Stomach (tissue), 4 donors: ENCODE results near the gene ZNF280B.

Experiments used
- POLR2A ChIP-seq, 4 donors: fragments of 450-650 bp; IDR thresholded peaks; one replicate each; pipeline ENCODE4 v1.6.1; 2016; ENCODE audit warnings: antibody characterized with exemption in 4 of 4, control low read depth in 2 of 4, mild to moderate bottlenecking in 1 of 4, moderate library complexity in 1 of 4
- POLR2AphosphoS5 ChIP-seq, 3 donors: sonication (generic); formaldehyde crosslinking; IDR thresholded peaks; one replicate each; pipeline ENCODE4 v1.6.1; 2016; ENCODE audit warnings: antibody characterized with exemption in 3 of 3
- TF ChIP-seq, protein P1 (sequence below), 7 experiments: fragments of 450-650 bp in 4 of 7; fragments of 200-600 bp in 3 of 7; sonication (generic) in 3 of 7; IDR thresholded peaks; one replicate each; pipeline ENCODE4 v1.5.1; 2016 to 2019; ENCODE audit warnings: antibody characterized with exemption in 7 of 7, control low read depth in 2 of 7, mild to moderate bottlenecking in 1 of 7

GRCh38 chr22:22461111-22461510 is 47.4 kb downstream of the ZNF280B start:
- TF ChIP-seq POLR2A (IDR thresholded peaks at IDR 0.05) (no peak), POLR2AphosphoS5 (IDR thresholded peaks at IDR 0.05) (no peak)
- TF ChIP-seq, protein P1, sequence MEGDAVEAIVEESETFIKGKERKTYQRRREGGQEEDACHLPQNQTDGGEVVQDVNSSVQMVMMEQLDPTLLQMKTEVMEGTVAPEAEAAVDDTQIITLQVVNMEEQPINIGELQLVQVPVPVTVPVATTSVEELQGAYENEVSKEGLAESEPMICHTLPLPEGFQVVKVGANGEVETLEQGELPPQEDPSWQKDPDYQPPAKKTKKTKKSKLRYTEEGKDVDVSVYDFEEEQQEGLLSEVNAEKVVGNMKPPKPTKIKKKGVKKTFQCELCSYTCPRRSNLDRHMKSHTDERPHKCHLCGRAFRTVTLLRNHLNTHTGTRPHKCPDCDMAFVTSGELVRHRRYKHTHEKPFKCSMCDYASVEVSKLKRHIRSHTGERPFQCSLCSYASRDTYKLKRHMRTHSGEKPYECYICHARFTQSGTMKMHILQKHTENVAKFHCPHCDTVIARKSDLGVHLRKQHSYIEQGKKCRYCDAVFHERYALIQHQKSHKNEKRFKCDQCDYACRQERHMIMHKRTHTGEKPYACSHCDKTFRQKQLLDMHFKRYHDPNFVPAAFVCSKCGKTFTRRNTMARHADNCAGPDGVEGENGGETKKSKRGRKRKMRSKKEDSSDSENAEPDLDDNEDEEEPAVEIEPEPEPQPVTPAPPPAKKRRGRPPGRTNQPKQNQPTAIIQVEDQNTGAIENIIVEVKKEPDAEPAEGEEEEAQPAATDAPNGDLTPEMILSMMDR (IDR thresholded peaks at IDR 0.05): no peak
